ENCODE data around the gene PIGW.

PIGW gene

DNA sequence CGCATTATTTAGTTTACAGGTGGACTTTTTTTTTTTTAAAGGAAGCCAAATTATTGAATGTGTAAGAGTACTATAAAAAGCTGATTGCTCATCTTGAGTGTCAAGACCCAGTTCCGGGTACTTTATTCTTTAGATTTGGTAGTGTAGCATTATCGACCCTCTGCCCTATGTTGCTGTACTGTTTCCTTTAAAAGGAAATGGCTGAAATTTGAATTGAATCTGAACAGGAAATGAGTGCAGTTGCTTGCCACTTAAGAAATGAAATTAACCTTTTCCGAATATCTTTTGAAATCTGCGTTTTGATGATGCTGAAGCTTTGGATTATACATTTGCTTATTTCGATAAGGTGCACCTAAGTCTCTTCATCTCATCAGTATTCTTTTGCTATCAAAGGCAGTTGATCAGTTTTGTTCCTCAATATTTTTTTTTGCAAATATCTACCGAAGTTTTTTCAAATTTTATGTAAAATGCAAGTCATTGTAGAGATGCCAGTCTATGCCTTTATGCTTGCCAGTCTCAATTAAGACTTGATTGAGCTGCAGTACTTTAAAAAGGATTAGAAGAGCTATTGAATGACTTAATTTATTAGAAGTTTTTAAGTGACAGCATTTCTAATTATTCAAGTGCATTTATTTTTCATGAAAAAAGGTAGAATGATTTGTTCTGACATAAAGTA lies 11.8 kb downstream of the PIGW start:
- DNase-seq, result no peak

DNA sequence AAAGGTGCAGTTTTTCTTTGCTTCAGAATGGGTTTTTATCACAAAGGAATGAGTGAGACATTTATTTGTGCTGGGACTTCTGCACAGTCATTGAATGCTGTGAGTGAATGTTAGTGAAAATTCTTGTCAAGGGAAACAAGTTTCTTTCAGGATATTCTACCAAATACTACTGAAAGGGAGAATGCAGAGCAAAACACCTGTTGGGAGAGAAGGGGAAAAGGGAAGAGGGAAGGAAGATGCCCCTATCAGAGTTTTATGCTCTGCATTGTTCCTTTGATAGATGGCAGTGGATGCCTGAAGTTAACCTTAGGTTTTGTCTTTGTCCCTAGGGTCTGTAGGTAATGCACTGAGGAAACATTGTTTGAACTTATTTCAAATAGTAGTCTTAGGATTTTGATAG lies 13.0 kb downstream of the PIGW start:
- DNase-seq, result no peak

GRCh38 chr17:36550491-36551417 lies 16.0 kb downstream of the PIGW start:
- peak; percentile 52 for DNase-seq

- no peak for DNase-seq
Measured at GRCh38 chr17:36553459-36553858, 18.7 kb downstream of the PIGW start.

DNA sequence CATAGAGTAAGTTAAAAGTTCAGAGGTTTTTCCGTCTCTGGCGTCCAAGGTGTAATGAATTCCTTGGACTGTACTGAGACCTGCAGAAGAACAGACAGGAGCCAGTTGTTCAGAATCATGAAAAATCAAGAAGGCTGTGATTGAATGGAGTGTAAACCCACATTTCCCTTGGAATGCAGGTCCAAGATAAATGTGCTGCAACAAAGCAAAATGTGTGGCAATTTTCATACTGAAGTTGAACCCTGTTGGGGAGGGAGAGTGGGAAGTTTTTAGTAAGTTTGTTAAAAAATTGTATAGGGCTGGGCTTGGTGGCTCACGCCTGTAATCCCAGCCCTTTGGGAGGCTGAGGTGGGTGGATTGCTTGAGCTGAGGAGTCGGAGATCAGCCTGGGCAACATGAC lies 31.3 kb downstream of the PIGW start:
- DNase-seq, result no peak

DNA sequence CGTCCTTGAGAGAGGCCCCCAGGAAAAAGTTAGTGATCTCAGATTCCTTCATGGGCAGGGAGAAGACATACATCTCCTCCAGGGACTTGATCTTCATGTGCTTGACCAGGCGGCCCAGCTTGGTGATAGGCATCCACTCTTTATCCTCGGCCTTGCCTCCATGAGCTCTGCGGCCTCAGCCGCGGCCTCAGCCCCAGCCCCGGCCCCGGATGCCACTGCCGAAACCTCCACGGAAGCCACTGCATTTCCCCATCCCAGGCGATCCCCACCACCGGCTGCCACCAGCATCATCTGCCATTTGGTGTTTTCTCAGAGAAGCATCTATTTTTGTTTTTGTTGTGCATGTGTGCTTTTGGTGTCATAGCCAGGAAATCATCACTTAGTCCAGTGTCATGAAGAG lies 40.2 kb downstream of the PIGW start:
- DNase-seq, result no peak

DNA sequence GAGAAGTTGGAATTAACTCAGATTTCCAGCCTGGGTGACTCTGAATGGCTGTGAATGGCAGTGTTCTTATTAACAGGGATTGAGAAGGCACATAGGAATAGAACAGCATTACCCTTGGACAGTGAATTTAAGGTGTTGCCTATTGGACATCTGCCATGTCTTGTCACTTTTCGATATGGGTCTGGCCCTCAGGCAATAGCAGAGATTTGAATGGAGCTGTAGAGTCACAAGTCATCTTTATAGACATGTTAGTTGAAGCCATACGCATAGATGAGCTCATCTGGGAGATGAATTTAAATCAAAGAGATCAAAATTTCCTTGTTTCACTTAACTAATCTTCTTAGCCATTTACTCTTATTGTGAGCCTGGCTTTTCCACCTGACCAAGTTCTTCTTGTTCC lies 42.0 kb downstream of the PIGW start:
- no peak for DNase-seq

DNA sequence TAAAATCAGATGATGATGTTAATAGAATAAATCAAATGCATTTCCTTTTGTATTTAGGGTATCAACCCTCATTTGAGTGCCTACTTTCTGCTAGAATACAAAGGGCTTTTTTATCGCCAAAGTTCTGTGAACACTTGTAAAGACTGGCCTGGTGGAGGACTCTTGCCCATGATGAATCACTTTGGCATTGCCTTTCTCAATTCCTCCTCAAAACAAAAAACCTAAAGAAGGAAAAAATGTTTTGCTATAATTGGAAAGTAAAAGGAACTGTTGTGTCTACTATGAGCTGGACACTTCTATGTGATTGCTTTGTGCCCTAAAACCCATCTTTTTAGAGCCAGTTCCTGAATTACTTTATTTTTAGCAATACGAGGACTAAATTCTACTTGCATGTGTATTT lies 43.9 kb downstream of the PIGW start:
- no peak for DNase-seq

- no peak for DNase-seq
Measured at GRCh38 chr17:36583787-36584186, 49.0 kb downstream of the PIGW start.

DNA sequence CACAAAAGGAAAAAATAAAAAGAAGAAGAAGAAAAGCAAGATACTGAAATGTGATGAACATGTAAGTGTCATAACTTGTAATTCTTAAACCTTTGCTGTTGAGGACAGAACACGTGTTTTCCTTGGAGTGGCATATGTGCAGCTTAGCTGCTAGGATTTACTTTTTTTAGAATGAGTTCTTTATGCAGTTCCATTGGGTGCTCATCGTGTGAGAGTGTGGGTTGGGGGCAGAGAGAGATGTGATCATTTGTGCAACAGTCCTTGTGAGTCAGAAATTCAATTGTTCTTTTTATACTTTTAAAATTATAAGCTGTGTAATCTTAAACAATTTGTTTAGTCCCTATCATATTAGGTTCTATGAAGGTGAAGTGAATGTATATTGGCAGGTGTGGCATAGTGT lies 51.4 kb downstream of the PIGW start:
- no peak for DNase-seq
